ENCODE measurements around the gene B3GAT3.
"Not testable (repeated sequence)": the region's sequence is repeated elsewhere in the genome, so short reads cannot be mapped to it uniquely, and the experiment has no call there.

Gene B3GAT3

GRCh38 chr11:62645671-62645945 is 23.8 kb upstream of the B3GAT3 start:
- DNase-seq = no peak

- DNase-seq = no peak
Observed at GRCh38 chr11:62644220-62644619, 22.4 kb upstream of the B3GAT3 start.

GRCh38 chr11:62632492-62632891 is 10.7 kb upstream of the B3GAT3 start:
- no peak for DNase-seq

- no peak for DNase-seq
Observed at GRCh38 chr11:62627713-62628112, 5.9 kb upstream of the B3GAT3 start.

GRCh38 chr11:62622476-62623089 is 797 bp upstream of the B3GAT3 start:
- DNase-seq = no peak

GRCh38 chr11:62621027-62621566 is 689 bp downstream of the B3GAT3 start:
- DNase-seq = no peak

GRCh38 chr11:62616957-62617356 is 4.8 kb downstream of the B3GAT3 start:
- not testable (repeated sequence) for DNase-seq

- no peak for DNase-seq
Observed at GRCh38 chr11:62615521-62615920, 6.3 kb downstream of the B3GAT3 start.

- no peak for DNase-seq
Observed at GRCh38 chr11:62614275-62614674, 7.5 kb downstream of the B3GAT3 start.

- peak; percentile 20 for DNase-seq
Observed at GRCh38 chr11:62613291-62613778, 8.5 kb downstream of the B3GAT3 start.

GRCh38 chr11:62612366-62613290 is 9.2 kb downstream of the B3GAT3 start, which contains the start of the genes EML3 and ROM1:
Gene EML3, minus strand, starts transcription at chr11:62612775. Its CDS starts 318 bp downstream, at chr11:62612457.
Gene ROM1, plus strand, starts transcription at chr11:62613257. Its CDS starts 25 bp downstream, at chr11:62613282.
- peak; percentile 75 for DNase-seq

- peak; percentile 33 for DNase-seq
Observed at GRCh38 chr11:62611705-62612365, 10.0 kb downstream of the B3GAT3 start.

GRCh38 chr11:62610814-62611704 is 10.7 kb downstream of the B3GAT3 start:
- no peak for DNase-seq

GRCh38 chr11:62610403-62610802 is 11.4 kb downstream of the B3GAT3 start:
- no peak for DNase-seq

GRCh38 chr11:62608776-62609175 is 13.0 kb downstream of the B3GAT3 start:
- DNase-seq = no peak

GRCh38 chr11:62607714-62608113 is 14.1 kb downstream of the B3GAT3 start:
- DNase-seq = no peak

- DNase-seq = no peak
Observed at GRCh38 chr11:62605902-62606301, 15.9 kb downstream of the B3GAT3 start.

- DNase-seq = no peak
Observed at GRCh38 chr11:62605467-62605866, 16.3 kb downstream of the B3GAT3 start.

- no peak for DNase-seq
Observed at GRCh38 chr11:62604460-62605120, 17.2 kb downstream of the B3GAT3 start.

- peak; percentile 8 for DNase-seq
Observed at GRCh38 chr11:62603776-62604299, 17.9 kb downstream of the B3GAT3 start.

- no peak for DNase-seq
Observed at GRCh38 chr11:62603072-62603408, 18.7 kb downstream of the B3GAT3 start.
